Gastrocnemius medialis (tissue), 4 donors: ENCODE results near the gene TSEN2. TPM values are rescaled to one million over a fixed set of nuclear protein-coding genes. Genes with fewer than 3 reads are reported as not detected.

Experiments
- ATAC-seq, 2 donors: fragments of 150-250 bp; one replicate each; pipeline ENCODE4 v1.9.1; 2016
- DNase-seq, 2 donors: peaks; one replicate each; pipeline ENCODE4 v3.0.0-alpha.2; 2019
- H3K27ac ChIP-seq, 4 donors: fragments of 200-600 bp; sonication (generic); 1 replicate in 1 of 4; 2 replicates in 3 of 4; pipeline ENCODE4 v1.5.1; 2016 to 2018; ENCODE audit warnings: mild to moderate bottlenecking in 2 of 4, moderate library complexity in 1 of 4
- H3K27me3 ChIP-seq, 3 donors: fragments of 200-600 bp; sonication (generic) in 2 of 3; 1 replicate in 1 of 3; 2 replicates in 2 of 3; pipeline versions ENCODE4 v1.5.1 to v1.6.0; 2016 to 2019; ENCODE audit warnings: mild to moderate bottlenecking in 1 of 3, moderate library complexity in 1 of 3
- H3K36me3 ChIP-seq, 2 donors: fragments of 200-600 bp; sonication (generic) in 1 of 2; one replicate each; pipeline ENCODE4 v1.5.1; 2017 to 2018
- H3K4me1 ChIP-seq, 2 donors: fragments of 200-600 bp; sonication (generic) in 1 of 2; one replicate each; pipeline ENCODE4 v1.5.1; 2016 to 2017; ENCODE audit warnings: mild to moderate bottlenecking in 2 of 2
- H3K4me3 ChIP-seq, 4 donors: fragments of 200-600 bp; sonication (generic) in 3 of 4; 1 replicate in 1 of 4; 2 replicates in 3 of 4; pipeline ENCODE4 v1.5.1; 2016 to 2019; ENCODE audit warnings: mild to moderate bottlenecking in 2 of 4
- H3K9me3 ChIP-seq, 3 donors: fragments of 200-600 bp; sonication (generic) in 2 of 3; 1 replicate in 1 of 3; 2 replicates in 2 of 3; pipeline ENCODE4 v1.5.1; 2016 to 2019
- CTCF ChIP-seq, 5 experiments: fragments of 450-650 bp in 3 of 5; fragments of 200-600 bp in 2 of 5; sonication (generic) in 2 of 5; IDR thresholded peaks in 4 of 5; conservative IDR thresholded peaks in 1 of 5; 1 replicate in 4 of 5; 2 replicates in 1 of 5; pipeline ENCODE4 v1.5.1; 2016 to 2019; ENCODE audit warnings: antibody characterized with exemption in 5 of 5, mild to moderate bottlenecking in 3 of 5, moderate library complexity in 3 of 5
- POLR2A ChIP-seq, 2 donors: fragments of 450-650 bp; IDR thresholded peaks; one replicate each; pipeline ENCODE4 v1.6.1; 2017; ENCODE audit warnings: antibody characterized with exemption in 2 of 2, mild to moderate bottlenecking in 2 of 2, moderate library complexity in 2 of 2
- in situ Hi-C, 4 donors: fragments of 200-750 bp; cut with MboI; loops; one replicate each; pipeline versions ENCODE4 v1.15.0 to v1.8.0; 2017; ENCODE audit warnings: low sequenced_read_pairs in 4 of 4
- intact Hi-C: fragments of 100-400 bp; cut with DNase I; formaldehyde crosslinking; loops from one replicate; pipeline ENCODE4 v1.15.1; 2023; ENCODE audit warnings: low total_unique reads
- total RNA-seq, 4 donors: library from RNA; depleted of rRNA; stranded (reverse); fragments of >200 nt; gene quantifications; one replicate each; pipeline versions ENCODE4 v1.1.0 to v1.2.3, GENCODE V29; 2016

The TSEN2 gene
- total RNA-seq, 4 donors from 2014 or later, result 10.7 to 19.5 (median 12.0) TPM

- H3K4me1 ChIP-seq, result no peaks in the 10 kb centered on the region
- peaks cover 0 to 78% of the 10 kb centered on the region in 2 donors for H3K36me3 ChIP-seq
- no peaks in the 10 kb centered on the region for H3K27me3 ChIP-seq
- H3K27ac ChIP-seq, result no peak overlapping the region
- intact Hi-C loops, result no loop called here
- DNase-seq, result no peak
- no peak overlapping the region for H3K4me3 ChIP-seq
- in situ Hi-C loops, result loop anchor here in 1 of 4 donors (25.0 kb wide), 1 partner anchor 138 kb away; no protein-coding TSS in a partner anchor
- no peak for TF ChIP-seq POLR2A (IDR thresholded peaks at IDR 0.05)
- TF ChIP-seq CTCF (IDR thresholded peaks at IDR 0.05 in 4 of 5, conservative IDR thresholded peaks at IDR 0.05 in 1 of 5), result no peak
- no peak for ATAC-seq
- H3K9me3 ChIP-seq, result no peaks in the 10 kb centered on the region
Measured at GRCh38 chr3:12574661-12575060, 90.4 kb downstream of the TSEN2 start.

GRCh38 chr3:12577379-12577778 lies 93.1 kb downstream of the TSEN2 start:
- Histone ChIP-seq H3K4me1 (no peaks in the 10 kb centered on the region), H3K9me3 (no peaks in the 10 kb centered on the region), H3K4me3 (no peak overlapping the region), H3K36me3 (peaks cover 0 to 68% of the 10 kb centered on the region in 2 donors), H3K27me3 (no peaks in the 10 kb centered on the region), H3K27ac (no peak overlapping the region)
- intact Hi-C loops, result no loop called here
- in situ Hi-C loops, result no loop called here
- no peak for TF ChIP-seq CTCF (IDR thresholded peaks at IDR 0.05 in 4 of 5, conservative IDR thresholded peaks at IDR 0.05 in 1 of 5)
- no peak for TF ChIP-seq POLR2A (IDR thresholded peaks at IDR 0.05)
- no peak for ATAC-seq
- no peak for DNase-seq

GRCh38 chr3:12578742-12579141 lies 94.5 kb downstream of the TSEN2 start:
- Histone ChIP-seq H3K4me1 (no peaks in the 10 kb centered on the region), H3K27ac (no peak overlapping the region), H3K4me3 (no peak overlapping the region), H3K27me3 (no peaks in the 10 kb centered on the region), H3K36me3 (peaks cover 0 to 68% of the 10 kb centered on the region in 2 donors), H3K9me3 (no peaks in the 10 kb centered on the region)
- peak in 1 of 5 experiments; percentile 12 for TF ChIP-seq CTCF (IDR thresholded peaks at IDR 0.05 in 4 of 5, conservative IDR thresholded peaks at IDR 0.05 in 1 of 5)
- TF ChIP-seq POLR2A (IDR thresholded peaks at IDR 0.05), result no peak
- no peak for DNase-seq
- ATAC-seq, result no peak
- in situ Hi-C loops, result no loop called here
- intact Hi-C loops, result no loop called here

GRCh38 chr3:12579456-12579855 lies 95.2 kb downstream of the TSEN2 start:
- intact Hi-C loops, result no loop called here
- Histone ChIP-seq H3K36me3 (peaks cover 0 to 68% of the 10 kb centered on the region in 2 donors), H3K27me3 (no peaks in the 10 kb centered on the region), H3K4me1 (no peaks in the 10 kb centered on the region), H3K9me3 (no peaks in the 10 kb centered on the region), H3K27ac (peak overlapping the region in 3 of 4 donors; percentile 31 to 54 (median 48)), H3K4me3 (no peak overlapping the region)
- DNase-seq, result no peak
- TF ChIP-seq CTCF (IDR thresholded peaks at IDR 0.05 in 4 of 5, conservative IDR thresholded peaks at IDR 0.05 in 1 of 5) (no peak), POLR2A (IDR thresholded peaks at IDR 0.05) (no peak)
- ATAC-seq, result no peak
- in situ Hi-C loops, result no loop called here

- DNase-seq (no peak), ATAC-seq (no peak)
- Histone ChIP-seq H3K36me3 (peaks cover 0 to 68% of the 10 kb centered on the region in 2 donors), H3K27me3 (no peaks in the 10 kb centered on the region), H3K4me1 (no peaks in the 10 kb centered on the region), H3K9me3 (no peaks in the 10 kb centered on the region), H3K4me3 (no peak overlapping the region), H3K27ac (peak overlapping the region in 3 of 4 donors; percentile 31 to 54 (median 48))
- no peak for TF ChIP-seq POLR2A (IDR thresholded peaks at IDR 0.05)
- no peak for TF ChIP-seq CTCF (IDR thresholded peaks at IDR 0.05 in 4 of 5, conservative IDR thresholded peaks at IDR 0.05 in 1 of 5)
- in situ Hi-C loops, result no loop called here
- intact Hi-C loops, result loop anchor here (10.0 kb wide), 1 partner anchor 255 kb away; no protein-coding TSS in a partner anchor
Measured at GRCh38 chr3:12579905-12580304, 95.6 kb downstream of the TSEN2 start.
